Ascending aorta (tissue), 2 donors: ENCODE measurements around the gene INCENP. TPM values are rescaled to one million over a fixed set of nuclear protein-coding genes. Genes with fewer than 3 reads are reported as not detected.

Experiments used
- DNase-seq, 2 donors: peaks; one replicate each; pipeline ENCODE4 v3.0.0-alpha.2; 2019; ENCODE audit warnings: low spot score in 2 of 2
- H3K27ac ChIP-seq, 2 donors: fragments of 200-600 bp; sonication (generic); one replicate each; pipeline ENCODE4 v1.5.1; 2016 to 2017; ENCODE audit warnings: mild to moderate bottlenecking in 1 of 2
- H3K27me3 ChIP-seq: fragments of 200-600 bp; sonication (generic); one replicate; pipeline ENCODE4 v1.5.1; 2017
- H3K36me3 ChIP-seq, 2 donors: fragments of 200-600 bp; sonication (generic); one replicate each; pipeline ENCODE4 v1.5.1; 2016
- H3K4me1 ChIP-seq, 2 donors: fragments of 200-600 bp; sonication (generic); one replicate each; pipeline ENCODE4 v1.5.1; 2016 to 2017; ENCODE audit warnings: mild to moderate bottlenecking in 1 of 2
- H3K4me3 ChIP-seq, 2 donors: fragments of 200-600 bp; sonication (generic); one replicate each; pipeline ENCODE4 v1.5.1; 2016 to 2017; ENCODE audit warnings: mild to moderate bottlenecking in 1 of 2
- H3K9me3 ChIP-seq, 2 donors: fragments of 200-600 bp; sonication (generic); one replicate each; pipeline ENCODE4 v1.5.1; 2016
- intact Hi-C: fragments of 100-400 bp; cut with DNase I; formaldehyde crosslinking; loops from one replicate; pipeline ENCODE4 v1.15.1; 2023
- total RNA-seq: library from RNA; depleted of rRNA; stranded (reverse); fragments of >200 nt; gene quantifications from one replicate; pipeline ENCODE4 v1.1.0, GENCODE V29; 2016
- TF ChIP-seq, protein P1 (sequence below), 3 experiments: fragments of 200-600 bp in 2 of 3; fragments of 450-650 bp in 1 of 3; sonication (generic) in 2 of 3; IDR thresholded peaks; one replicate each; pipeline ENCODE4 v1.5.1; 2016 to 2019; ENCODE audit warnings: antibody characterized with exemption in 3 of 3, mild to moderate bottlenecking in 1 of 3, moderate library complexity in 1 of 3

Gene INCENP
- total RNA-seq, 1 donor from 2014 or later = 55.5 TPM

DNA sequence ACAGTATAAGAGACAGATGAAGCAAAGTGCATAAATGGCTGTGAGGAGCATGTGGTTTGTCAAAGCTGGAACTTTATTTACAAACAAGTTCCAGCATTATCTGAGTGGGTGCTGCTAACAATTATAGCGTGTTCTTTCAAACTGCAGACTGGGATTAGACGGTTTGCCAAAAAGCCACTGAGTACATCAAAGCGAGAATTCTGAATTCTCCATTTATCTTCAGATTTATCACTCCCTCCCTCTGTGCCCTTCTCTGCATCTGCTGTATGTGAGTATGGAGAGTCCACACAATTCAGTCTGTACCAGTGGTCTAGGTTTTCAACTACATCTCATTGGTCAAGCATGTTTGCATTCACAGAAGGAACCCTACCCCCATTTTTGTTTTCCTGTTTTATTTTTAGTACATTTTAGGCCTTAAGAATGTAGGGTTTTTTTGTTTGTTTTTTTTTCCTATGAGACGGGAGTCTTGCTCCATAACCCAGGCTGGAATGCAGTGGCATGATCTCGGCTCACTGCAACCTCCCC lies 18.1 kb upstream of the INCENP start:
- H3K36me3 ChIP-seq = no peaks in the 10 kb centered on the region
- H3K4me1 ChIP-seq = peaks cover 13 to 44% of the 10 kb centered on the region in 2 donors
- H3K9me3 ChIP-seq = no peaks in the 10 kb centered on the region
- DNase-seq = no peak
- peak overlapping the region; percentile 35 to 53 for H3K4me3 ChIP-seq
- no peaks in the 10 kb centered on the region for H3K27me3 ChIP-seq
- intact Hi-C loops = loop anchor here (1.0 to 2.0 kb wide), 4 partner anchors 134 to 309 kb away; partner anchors contain the start of gene FADS3
- TF ChIP-seq, protein P1, sequence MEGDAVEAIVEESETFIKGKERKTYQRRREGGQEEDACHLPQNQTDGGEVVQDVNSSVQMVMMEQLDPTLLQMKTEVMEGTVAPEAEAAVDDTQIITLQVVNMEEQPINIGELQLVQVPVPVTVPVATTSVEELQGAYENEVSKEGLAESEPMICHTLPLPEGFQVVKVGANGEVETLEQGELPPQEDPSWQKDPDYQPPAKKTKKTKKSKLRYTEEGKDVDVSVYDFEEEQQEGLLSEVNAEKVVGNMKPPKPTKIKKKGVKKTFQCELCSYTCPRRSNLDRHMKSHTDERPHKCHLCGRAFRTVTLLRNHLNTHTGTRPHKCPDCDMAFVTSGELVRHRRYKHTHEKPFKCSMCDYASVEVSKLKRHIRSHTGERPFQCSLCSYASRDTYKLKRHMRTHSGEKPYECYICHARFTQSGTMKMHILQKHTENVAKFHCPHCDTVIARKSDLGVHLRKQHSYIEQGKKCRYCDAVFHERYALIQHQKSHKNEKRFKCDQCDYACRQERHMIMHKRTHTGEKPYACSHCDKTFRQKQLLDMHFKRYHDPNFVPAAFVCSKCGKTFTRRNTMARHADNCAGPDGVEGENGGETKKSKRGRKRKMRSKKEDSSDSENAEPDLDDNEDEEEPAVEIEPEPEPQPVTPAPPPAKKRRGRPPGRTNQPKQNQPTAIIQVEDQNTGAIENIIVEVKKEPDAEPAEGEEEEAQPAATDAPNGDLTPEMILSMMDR (IDR thresholded peaks at IDR 0.05) = no peak
- peak overlapping the region; percentile 93 to 95 for H3K27ac ChIP-seq

DNA sequence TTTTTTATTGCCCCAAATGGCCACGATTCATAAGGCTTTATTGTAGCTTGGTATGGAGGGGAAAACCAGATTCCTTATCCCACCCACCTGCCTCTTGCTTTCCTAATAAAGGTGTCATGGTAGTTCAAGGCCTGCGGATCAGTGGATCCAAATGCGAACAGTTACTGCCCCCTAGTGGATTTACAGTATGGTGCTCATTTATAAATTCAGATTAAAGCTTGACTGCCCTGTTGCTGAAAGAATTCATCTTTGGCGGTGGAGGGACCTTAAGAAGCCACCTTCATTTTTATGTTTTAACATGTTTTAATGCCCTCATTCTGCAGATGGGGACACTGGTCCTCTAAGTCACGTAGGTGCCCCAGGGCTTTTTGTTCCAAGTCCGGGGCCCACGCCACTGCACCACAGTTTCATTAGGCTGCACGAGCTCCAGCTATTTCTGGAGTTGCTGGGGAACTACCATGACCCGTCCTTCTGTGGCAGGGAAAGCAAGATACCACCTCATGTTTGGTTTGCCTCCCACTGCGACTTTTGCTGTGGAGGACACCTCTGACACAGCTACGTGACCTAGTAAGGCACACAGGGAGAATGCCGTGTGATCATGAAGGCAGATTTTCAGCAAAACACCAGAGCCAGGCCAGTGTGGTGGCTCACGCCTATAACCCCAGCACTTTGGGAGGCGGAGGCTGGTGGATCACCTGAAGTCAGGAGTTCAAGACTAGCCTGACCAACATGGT lies 15.6 kb upstream of the INCENP start:
- no peaks in the 10 kb centered on the region for H3K9me3 ChIP-seq
- no peak overlapping the region for H3K4me3 ChIP-seq
- DNase-seq = no peak
- TF ChIP-seq, protein P1 (IDR thresholded peaks at IDR 0.05) = peak; percentile 82
- H3K4me1 ChIP-seq = peaks cover 13 to 34% of the 10 kb centered on the region in 2 donors
- no peaks in the 10 kb centered on the region for H3K27me3 ChIP-seq
- intact Hi-C loops = loop anchor here (1.0 to 2.0 kb wide), 4 partner anchors 25 to 359 kb away; no protein-coding TSS in a partner anchor
- no peak overlapping the region for H3K27ac ChIP-seq
- no peaks in the 10 kb centered on the region for H3K36me3 ChIP-seq

DNA sequence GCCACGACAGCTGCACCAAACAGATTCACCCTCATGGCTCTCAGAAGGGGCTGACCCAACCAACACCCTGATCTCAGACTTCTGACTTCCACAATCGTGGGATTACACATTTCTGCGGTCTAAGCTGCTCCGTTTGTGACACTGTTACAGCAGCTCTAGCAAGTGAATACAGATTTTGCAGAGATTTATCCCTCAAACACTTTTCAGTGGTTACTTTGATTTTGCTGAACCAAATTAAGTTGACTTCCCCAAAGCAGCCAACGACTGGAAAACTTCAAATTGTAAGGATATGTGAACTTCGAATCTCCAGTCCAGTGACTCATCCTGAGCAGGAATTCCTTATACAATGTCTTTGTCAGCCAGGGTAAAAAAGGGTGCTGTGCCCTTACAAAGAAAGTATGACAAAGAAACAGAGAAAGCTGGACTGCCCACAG lies 14.8 kb upstream of the INCENP start:
- Histone ChIP-seq H3K36me3 (no peaks in the 10 kb centered on the region), H3K27me3 (no peaks in the 10 kb centered on the region), H3K4me3 (no peak overlapping the region), H3K9me3 (no peaks in the 10 kb centered on the region), H3K27ac (no peak overlapping the region), H3K4me1 (peaks cover 13 to 30% of the 10 kb centered on the region in 2 donors)
- DNase-seq = no peak
- TF ChIP-seq, protein P1 (IDR thresholded peaks at IDR 0.05) = no peak
- intact Hi-C loops = loop anchor here (1.0 to 2.0 kb wide), 4 partner anchors 26 to 360 kb away; no protein-coding TSS in a partner anchor

DNA sequence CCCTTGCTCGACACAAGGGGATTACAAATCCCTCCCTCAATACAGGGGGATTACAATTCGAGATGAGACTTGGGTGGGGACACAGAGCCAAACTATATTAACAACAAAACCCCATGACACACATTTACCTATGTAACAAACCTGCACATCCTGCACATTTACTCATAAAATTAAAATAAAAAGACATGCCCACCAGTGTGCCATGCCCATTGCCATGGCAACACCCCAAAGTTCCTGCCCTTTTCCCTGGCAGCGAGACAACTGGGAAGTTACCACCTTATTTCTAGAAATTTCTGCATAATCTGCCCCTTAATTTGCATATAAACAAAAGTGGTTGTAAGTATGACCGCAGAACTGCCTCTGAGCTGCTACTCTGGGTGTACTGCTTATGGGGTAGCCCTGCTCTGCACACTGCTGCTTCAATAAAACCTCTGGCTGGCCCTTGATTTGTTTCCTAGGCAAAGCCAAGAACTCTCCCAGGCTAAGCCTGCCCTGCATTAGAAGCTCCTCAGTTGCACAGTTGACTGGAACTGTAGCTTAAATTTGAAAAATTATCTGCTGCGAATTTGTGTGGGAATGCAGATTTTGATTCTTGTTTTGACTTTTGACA lies 8.6 kb upstream of the INCENP start:
- Histone ChIP-seq H3K27me3 (no peaks in the 10 kb centered on the region), H3K27ac (no peak overlapping the region), H3K4me1 (no peaks in the 10 kb centered on the region), H3K9me3 (no peaks in the 10 kb centered on the region), H3K36me3 (no peaks in the 10 kb centered on the region), H3K4me3 (no peak overlapping the region)
- TF ChIP-seq, protein P1 (IDR thresholded peaks at IDR 0.05) = no peak
- intact Hi-C loops = no loop called here
- DNase-seq = no peak

DNA sequence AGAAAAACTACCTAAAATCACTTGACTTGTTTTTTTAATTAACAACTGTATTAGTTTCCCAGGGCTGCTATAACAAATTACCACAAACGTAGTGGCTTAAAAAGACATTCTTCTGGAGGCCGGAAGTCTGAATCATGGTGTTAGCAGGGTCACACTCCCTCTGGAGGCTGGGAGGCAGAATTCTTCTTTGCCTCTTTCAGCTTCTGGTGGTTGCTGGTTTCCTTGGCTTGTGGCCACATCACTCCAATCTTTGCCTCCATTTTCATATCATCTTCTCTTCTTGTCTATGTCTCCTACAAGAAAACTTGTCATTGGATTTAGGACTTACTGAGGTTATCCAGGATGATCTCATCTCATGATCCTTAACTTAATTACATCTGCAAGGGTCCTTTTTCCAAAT lies 7.4 kb upstream of the INCENP start:
- H3K27ac ChIP-seq = no peak overlapping the region
- no peaks in the 10 kb centered on the region for H3K27me3 ChIP-seq
- no peak overlapping the region for H3K4me3 ChIP-seq
- H3K36me3 ChIP-seq = no peaks in the 10 kb centered on the region
- no peaks in the 10 kb centered on the region for H3K9me3 ChIP-seq
- intact Hi-C loops = no loop called here
- no peak for DNase-seq
- H3K4me1 ChIP-seq = no peaks in the 10 kb centered on the region
- TF ChIP-seq, protein P1 (IDR thresholded peaks at IDR 0.05) = no peak
